Measurements from ENCODE around the gene CKMT2. TPM values are rescaled to one million over a fixed set of nuclear protein-coding genes. Genes with fewer than 3 reads are reported as not detected.
"Not testable (repeated sequence)": the region's sequence is repeated elsewhere in the genome, so short reads cannot be mapped to it uniquely, and the experiment has no call there.

CKMT2 gene
- polyA plus RNA-seq, 3 donors from 2014 or later: 0.36 to 0.99 TPM; not detected in 1

GRCh38 chr5:81283976-81284375 is 50.9 kb downstream of the CKMT2 start:
- peaks cover 0 to 6% of the 10 kb centered on the region in 2 donors for H3K4me1 Mint-ChIP-seq
- H3K27ac Mint-ChIP-seq: no peak overlapping the region
- H3K36me3 Mint-ChIP-seq: peaks cover 0 to 12% (median 4%) of the 10 kb centered on the region in 3 donors
- DNase-seq: no peak
- no peak overlapping the region for H3K4me3 Mint-ChIP-seq
- peaks cover 0 to 1% (median 0%) of the 10 kb centered on the region in 6 donors for H3K9me3 Mint-ChIP-seq
- peaks cover 0 to 2% (median 0%) of the 10 kb centered on the region in 3 donors for H3K27me3 Mint-ChIP-seq (ENCODE audit: low read depth in 3 of 3)

- Mint-ChIP-seq H3K4me1 (peaks cover 2 to 6% of the 10 kb centered on the region in 2 donors), H3K27me3 (ENCODE audit: low read depth in 3 of 3) (peaks cover 0 to 6% (median 0%) of the 10 kb centered on the region in 3 donors), H3K4me3 (no peak overlapping the region), H3K9me3 (no peaks in the 10 kb centered on the region), H3K27ac (no peak overlapping the region), H3K36me3 (peaks cover 8 to 14% (median 8%) of the 10 kb centered on the region in 3 donors)
- DNase-seq: no peak
Observed at GRCh38 chr5:81286059-81286617, 53.0 kb downstream of the CKMT2 start.

GRCh38 chr5:81288021-81288433 is 54.9 kb downstream of the CKMT2 start:
- Mint-ChIP-seq H3K4me1 (peaks cover 5 to 6% of the 10 kb centered on the region in 2 donors), H3K27me3 (ENCODE audit: low read depth in 3 of 3) (peaks cover 0 to 6% (median 0%) of the 10 kb centered on the region in 3 donors), H3K27ac (peak overlapping the region in 1 of 6 donors; percentile 11), H3K4me3 (peak overlapping the region in 1 of 5 donors; percentile 54), H3K9me3 (peaks cover 0 to 4% (median 0%) of the 10 kb centered on the region in 6 donors), H3K36me3 (peaks cover 8 to 17% (median 17%) of the 10 kb centered on the region in 3 donors)
- peak in 1 of 3 donors; percentile 19 for DNase-seq

GRCh38 chr5:81290146-81290545 is 57.0 kb downstream of the CKMT2 start:
- H3K4me3 Mint-ChIP-seq: no peak overlapping the region
- H3K27me3 Mint-ChIP-seq (ENCODE audit: low read depth in 3 of 3): peaks cover 0 to 6% (median 0%) of the 10 kb centered on the region in 3 donors
- H3K4me1 Mint-ChIP-seq: peaks cover 6 to 8% of the 10 kb centered on the region in 2 donors

GRCh38 chr5:81292130-81292529 is 59.0 kb downstream of the CKMT2 start:
- Mint-ChIP-seq H3K27me3 (ENCODE audit: low read depth in 3 of 3) (peaks cover 0 to 6% (median 0%) of the 10 kb centered on the region in 3 donors), H3K27ac (no peak overlapping the region), H3K36me3 (peaks cover 7 to 16% (median 8%) of the 10 kb centered on the region in 3 donors), H3K9me3 (peaks cover 0 to 4% (median 0%) of the 10 kb centered on the region in 6 donors), H3K4me1 (peaks cover 6 to 8% of the 10 kb centered on the region in 2 donors), H3K4me3 (no peak overlapping the region)
- no peak for DNase-seq

More at GRCh38 chr5:81290146-81290545, 57.0 kb downstream of the CKMT2 start:
- DNase-seq: no peak
- H3K27ac Mint-ChIP-seq: peak overlapping the region in 1 of 6 donors; percentile 31
- peaks cover 8 to 16% (median 11%) of the 10 kb centered on the region in 3 donors for H3K36me3 Mint-ChIP-seq
- peaks cover 0 to 4% (median 0%) of the 10 kb centered on the region in 6 donors for H3K9me3 Mint-ChIP-seq

GRCh38 chr5:81294021-81294420 is 60.9 kb downstream of the CKMT2 start:
- not testable (repeated sequence) for H3K27me3 Mint-ChIP-seq (ENCODE audit: low read depth in 3 of 3); H3K9me3 Mint-ChIP-seq; H3K4me3 Mint-ChIP-seq; DNase-seq; H3K27ac Mint-ChIP-seq
- Mint-ChIP-seq H3K4me1 (peaks cover 5 to 11% of the 10 kb centered on the region in 2 donors), H3K36me3 (peaks cover 7 to 16% (median 8%) of the 10 kb centered on the region in 3 donors)

GRCh38 chr5:81297531-81297930 is 64.4 kb downstream of the CKMT2 start:
- Mint-ChIP-seq H3K4me1 (peaks cover 33 to 39% of the 10 kb centered on the region in 2 donors), H3K36me3 (peaks cover 0 to 4% (median 0%) of the 10 kb centered on the region in 3 donors), H3K4me3 (no peak overlapping the region), H3K9me3 (no peaks in the 10 kb centered on the region), H3K27ac (no peak overlapping the region), H3K27me3 (ENCODE audit: low read depth in 3 of 3) (peaks cover 0 to 7% (median 4%) of the 10 kb centered on the region in 3 donors)
- DNase-seq: no peak

- Mint-ChIP-seq H3K36me3 (peaks cover 0 to 2% (median 0%) of the 10 kb centered on the region in 3 donors), H3K9me3 (no peaks in the 10 kb centered on the region), H3K27ac (peak overlapping the region; percentile 91 to 97 (median 96)), H3K4me1 (peaks cover 36 to 53% of the 10 kb centered on the region in 2 donors), H3K27me3 (ENCODE audit: low read depth in 3 of 3) (peaks cover 0 to 7% (median 4%) of the 10 kb centered on the region in 3 donors), H3K4me3 (peak overlapping the region; percentile 93 to 97 (median 95))
- no peak for DNase-seq
Observed at GRCh38 chr5:81300921-81301270, 67.8 kb downstream of the CKMT2 start.

GRCh38 chr5:81301271-81302015 is 68.3 kb downstream of the CKMT2 start, which contains the start of gene ZCCHC9:
TSS of gene ZCCHC9 (plus strand) at chr5:81301587. CDS start at chr5:81304758, 3,171 bp downstream.
- H3K36me3 Mint-ChIP-seq: peaks cover 0 to 2% (median 0%) of the 10 kb centered on the region in 3 donors
- H3K27ac Mint-ChIP-seq: peak within 1 kb of the TSS; percentile 91 to 97 (median 96)
- peak; percentile 92 to 94 (median 93) for DNase-seq
- no peaks in the 10 kb centered on the region for H3K9me3 Mint-ChIP-seq
- H3K4me1 Mint-ChIP-seq: peaks cover 36 to 53% of the 10 kb centered on the region in 2 donors
- peaks cover 0 to 7% (median 4%) of the 10 kb centered on the region in 3 donors for H3K27me3 Mint-ChIP-seq (ENCODE audit: low read depth in 3 of 3)
- H3K4me3 Mint-ChIP-seq: peak within 1 kb of the TSS; percentile 93 to 97 (median 95)

- Mint-ChIP-seq H3K27me3 (ENCODE audit: low read depth in 3 of 3) (peaks cover 0 to 7% (median 4%) of the 10 kb centered on the region in 3 donors), H3K27ac (peak overlapping the region in 5 of 6 donors; percentile 67 to 97 (median 96)), H3K36me3 (peaks cover 0 to 2% (median 0%) of the 10 kb centered on the region in 3 donors), H3K4me1 (peaks cover 36 to 53% of the 10 kb centered on the region in 2 donors), H3K9me3 (no peaks in the 10 kb centered on the region), H3K4me3 (peak overlapping the region; percentile 93 to 97 (median 95))
- no peak for DNase-seq
Observed at GRCh38 chr5:81302596-81302995, 69.5 kb downstream of the CKMT2 start.

- DNase-seq: no peak
- H3K4me3 Mint-ChIP-seq: peak overlapping the region in 4 of 5 donors; percentile 26 to 66 (median 44)
- H3K27me3 Mint-ChIP-seq (ENCODE audit: low read depth in 3 of 3): peaks cover 0 to 7% (median 4%) of the 10 kb centered on the region in 3 donors
- peaks cover 36 to 52% of the 10 kb centered on the region in 2 donors for H3K4me1 Mint-ChIP-seq
- no peaks in the 10 kb centered on the region for H3K9me3 Mint-ChIP-seq
- H3K36me3 Mint-ChIP-seq: peaks cover 0 to 2% (median 0%) of the 10 kb centered on the region in 3 donors
- H3K27ac Mint-ChIP-seq: peak overlapping the region in 4 of 6 donors; percentile 24 to 74 (median 38)
Observed at GRCh38 chr5:81303563-81303962, 70.4 kb downstream of the CKMT2 start.

- peaks cover 20 to 31% of the 10 kb centered on the region in 2 donors for H3K4me1 Mint-ChIP-seq
- peaks cover under 1 to 13% (median 12%) of the 10 kb centered on the region in 3 donors for H3K36me3 Mint-ChIP-seq
- no peak for DNase-seq
- no peak overlapping the region for H3K27ac Mint-ChIP-seq
- no peak overlapping the region for H3K4me3 Mint-ChIP-seq
- peaks cover 0 to 7% (median 4%) of the 10 kb centered on the region in 3 donors for H3K27me3 Mint-ChIP-seq (ENCODE audit: low read depth in 3 of 3)
- H3K9me3 Mint-ChIP-seq: no peaks in the 10 kb centered on the region
Observed at GRCh38 chr5:81305785-81306184, 72.7 kb downstream of the CKMT2 start.

- peaks cover 0 to 4% of the 10 kb centered on the region in 2 donors for H3K4me1 Mint-ChIP-seq
- no peaks in the 10 kb centered on the region for H3K27me3 Mint-ChIP-seq (ENCODE audit: low read depth in 3 of 3)
- H3K4me3 Mint-ChIP-seq: no peak overlapping the region
- DNase-seq: no peak
- peaks cover 19 to 35% (median 24%) of the 10 kb centered on the region in 3 donors for H3K36me3 Mint-ChIP-seq
- H3K9me3 Mint-ChIP-seq: no peaks in the 10 kb centered on the region
- no peak overlapping the region for H3K27ac Mint-ChIP-seq
Observed at GRCh38 chr5:81308836-81309235, 75.7 kb downstream of the CKMT2 start.
